Neutrophil (primary cell): Measurements from ENCODE around the gene SH2B2.

ENCODE experiments used
- H3K27ac ChIP-seq: fragments of 200-600 bp; sonication (generic); 2 replicates; pipeline ENCODE4 v1.5.1; 2016; ENCODE audit warnings: mild to moderate bottlenecking, moderate library complexity
- H3K27me3 ChIP-seq: fragments of 200-600 bp; sonication (generic); 2 replicates; pipeline ENCODE4 v1.6.0; 2016; ENCODE audit warnings: mild to moderate bottlenecking
- H3K36me3 ChIP-seq: fragments of 200-600 bp; sonication (generic); 2 replicates; pipeline ENCODE4 v1.5.1; 2017
- H3K4me1 ChIP-seq, 2 experiments: fragments of 200-600 bp in 1 of 2; sonication (generic) in 1 of 2; 1 replicate in 1 of 2; 2 replicates in 1 of 2; pipeline versions ENCODE4 v1.5.1 to v1.6.1; 2013 to 2016; ENCODE audit warnings: low read depth in 1 of 2, low read length in 1 of 2, mild to moderate bottlenecking in 1 of 2, moderate library complexity in 1 of 2; ENCODE audit not compliant: control insufficient read depth in 1 of 2, insufficient read depth in 1 of 2
- H3K4me3 ChIP-seq, 2 experiments: fragments of 200-600 bp in 1 of 2; sonication (generic) in 1 of 2; 1 replicate in 1 of 2; 2 replicates in 1 of 2; pipeline ENCODE4 v1.5.1; 2013 to 2016; ENCODE audit warnings: low read depth in 1 of 2, low read length in 1 of 2, mild to moderate bottlenecking in 1 of 2, moderate library complexity in 1 of 2
- H3K9me3 ChIP-seq: fragments of 200-600 bp; sonication (generic); 2 replicates; pipeline ENCODE4 v1.5.1; 2016
- TF ChIP-seq, protein P1 (sequence below): fragments of 200-600 bp; sonication (generic); IDR thresholded peaks from 2 replicates; pipeline ENCODE4 v1.5.1; 2016; ENCODE audit warnings: antibody characterized with exemption

The SH2B2 gene

DNA sequence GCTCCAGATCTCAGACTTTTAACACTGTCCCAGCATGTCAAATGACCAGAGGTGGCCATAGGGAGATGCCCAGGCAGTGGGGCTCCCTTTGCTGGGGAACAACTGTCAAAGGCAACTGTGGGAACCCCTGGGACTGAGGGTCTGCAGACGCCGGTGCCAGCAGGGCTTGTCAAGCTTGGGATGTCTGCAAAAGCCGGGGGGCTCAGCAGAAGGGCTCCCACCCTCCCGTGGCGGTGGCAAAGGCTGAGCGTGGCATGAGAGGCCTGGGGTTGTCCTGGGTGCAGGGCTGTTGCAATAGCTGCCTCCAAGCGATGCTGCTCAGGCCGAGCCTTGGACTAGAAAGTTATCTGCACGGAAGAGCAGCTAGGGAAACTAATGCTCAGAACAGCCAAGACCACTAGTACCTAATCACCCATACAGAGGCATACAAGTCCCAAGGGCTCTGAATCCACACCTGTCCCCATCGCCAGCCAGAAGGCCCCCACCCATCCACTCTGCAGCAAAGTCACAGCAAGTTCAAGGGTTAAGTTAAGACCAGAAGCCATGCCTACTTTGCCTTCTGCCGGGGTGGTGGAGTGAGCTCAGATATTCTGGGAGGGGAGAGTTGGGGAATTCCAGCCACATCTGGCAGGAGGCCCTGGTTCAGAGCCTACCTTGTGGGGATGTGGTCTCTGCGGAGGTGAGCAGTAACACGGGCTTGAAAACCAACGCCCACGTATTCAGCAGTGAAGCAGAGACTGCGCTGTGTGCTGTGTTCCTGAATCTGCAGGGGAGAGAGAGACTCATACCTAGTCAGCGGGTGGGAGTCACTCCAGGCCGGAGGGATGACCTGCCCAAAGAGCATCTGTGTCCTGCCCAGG lies 4.6 kb downstream of the SH2B2 start:
- no peak overlapping the region for H3K4me3 ChIP-seq
- H3K27me3 ChIP-seq, result peaks cover 41% of the 10 kb centered on the region
- no peaks in the 10 kb centered on the region for H3K9me3 ChIP-seq
- peaks cover 10 to 12% of the 10 kb centered on the region in 2 experiments for H3K4me1 ChIP-seq
- H3K36me3 ChIP-seq, result no peaks in the 10 kb centered on the region
- no peak overlapping the region for H3K27ac ChIP-seq
- TF ChIP-seq, protein P1, sequence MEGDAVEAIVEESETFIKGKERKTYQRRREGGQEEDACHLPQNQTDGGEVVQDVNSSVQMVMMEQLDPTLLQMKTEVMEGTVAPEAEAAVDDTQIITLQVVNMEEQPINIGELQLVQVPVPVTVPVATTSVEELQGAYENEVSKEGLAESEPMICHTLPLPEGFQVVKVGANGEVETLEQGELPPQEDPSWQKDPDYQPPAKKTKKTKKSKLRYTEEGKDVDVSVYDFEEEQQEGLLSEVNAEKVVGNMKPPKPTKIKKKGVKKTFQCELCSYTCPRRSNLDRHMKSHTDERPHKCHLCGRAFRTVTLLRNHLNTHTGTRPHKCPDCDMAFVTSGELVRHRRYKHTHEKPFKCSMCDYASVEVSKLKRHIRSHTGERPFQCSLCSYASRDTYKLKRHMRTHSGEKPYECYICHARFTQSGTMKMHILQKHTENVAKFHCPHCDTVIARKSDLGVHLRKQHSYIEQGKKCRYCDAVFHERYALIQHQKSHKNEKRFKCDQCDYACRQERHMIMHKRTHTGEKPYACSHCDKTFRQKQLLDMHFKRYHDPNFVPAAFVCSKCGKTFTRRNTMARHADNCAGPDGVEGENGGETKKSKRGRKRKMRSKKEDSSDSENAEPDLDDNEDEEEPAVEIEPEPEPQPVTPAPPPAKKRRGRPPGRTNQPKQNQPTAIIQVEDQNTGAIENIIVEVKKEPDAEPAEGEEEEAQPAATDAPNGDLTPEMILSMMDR, result no peak

DNA sequence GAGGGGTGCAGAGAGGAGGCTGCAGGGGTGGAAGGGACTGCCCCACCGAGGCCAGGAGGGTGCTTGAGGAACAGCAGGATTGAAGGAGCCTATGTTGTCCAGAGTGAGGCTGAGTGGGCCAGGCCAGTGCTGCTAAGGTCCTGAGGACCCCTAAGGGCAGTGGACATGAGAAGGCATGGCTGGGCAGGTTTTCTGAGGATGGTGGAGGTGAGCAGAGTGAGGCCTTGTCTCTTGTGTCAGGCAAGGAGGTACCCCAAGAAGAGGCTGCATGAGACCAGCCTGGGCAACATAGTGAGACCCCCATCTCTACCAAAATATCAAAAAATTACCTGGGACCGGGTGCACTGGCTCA lies 5.2 kb downstream of the SH2B2 start:
- H3K27me3 ChIP-seq, result peaks cover 40% of the 10 kb centered on the region
- H3K4me3 ChIP-seq, result no peak overlapping the region
- peaks cover 10 to 12% of the 10 kb centered on the region in 2 experiments for H3K4me1 ChIP-seq
- H3K9me3 ChIP-seq, result no peaks in the 10 kb centered on the region
- TF ChIP-seq, protein P1, result no peak
- H3K36me3 ChIP-seq, result no peaks in the 10 kb centered on the region
- H3K27ac ChIP-seq, result no peak overlapping the region

DNA sequence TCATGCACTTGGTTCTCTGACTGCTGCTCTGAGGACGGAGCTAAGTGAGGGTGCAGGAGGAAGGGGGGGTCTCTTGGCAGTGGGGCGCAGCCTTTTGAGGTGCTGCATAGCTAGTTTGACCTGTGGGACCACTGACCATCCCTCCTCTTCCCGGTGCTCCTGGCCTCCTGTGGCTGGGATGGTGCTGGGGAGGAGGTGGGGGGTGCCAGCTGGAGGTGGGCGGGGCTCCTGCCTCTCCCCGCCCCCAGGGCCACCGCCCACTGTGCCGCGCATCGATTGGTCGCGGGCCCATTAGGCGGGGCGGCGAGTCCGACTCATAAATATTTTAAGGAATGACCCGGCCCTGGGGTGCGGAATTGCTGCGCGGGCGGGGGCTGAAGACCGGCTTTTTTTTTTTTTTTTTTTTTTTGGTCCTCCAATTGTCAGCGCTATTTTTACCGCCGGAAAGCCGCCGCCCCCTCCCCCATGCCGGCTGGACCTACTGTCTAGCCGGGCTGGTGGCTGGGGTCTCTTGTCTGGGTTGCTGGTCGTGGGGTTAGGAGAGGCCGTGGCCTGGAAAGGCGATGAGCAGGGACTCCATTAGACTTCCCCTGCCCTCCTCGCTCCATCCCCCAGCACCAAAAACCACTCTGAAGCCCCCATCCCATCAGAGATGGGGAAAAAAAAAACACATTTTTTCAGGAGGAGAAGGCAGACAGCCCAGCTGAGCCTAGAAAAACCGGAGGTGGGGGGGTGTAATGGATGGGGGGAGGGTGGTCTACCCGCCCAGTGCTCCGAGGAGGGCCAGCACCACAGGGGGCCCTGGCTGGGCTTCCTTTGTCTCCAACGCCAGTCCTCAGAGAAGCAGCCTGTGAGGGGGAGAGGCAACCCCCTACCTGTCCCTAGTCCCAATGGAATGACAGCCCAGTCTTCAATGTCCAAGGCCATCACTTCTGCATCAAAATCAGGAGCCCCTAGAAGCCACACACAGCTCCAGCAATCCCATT lies 6.4 kb downstream of the SH2B2 start:
- Histone ChIP-seq H3K27me3 (peaks cover 28% of the 10 kb centered on the region), H3K4me3 (no peak overlapping the region), H3K27ac (no peak overlapping the region), H3K4me1 (peaks cover 0 to under 1% of the 10 kb centered on the region in 2 experiments), H3K36me3 (no peaks in the 10 kb centered on the region), H3K9me3 (no peaks in the 10 kb centered on the region)
- TF ChIP-seq, protein P1, result no peak

DNA sequence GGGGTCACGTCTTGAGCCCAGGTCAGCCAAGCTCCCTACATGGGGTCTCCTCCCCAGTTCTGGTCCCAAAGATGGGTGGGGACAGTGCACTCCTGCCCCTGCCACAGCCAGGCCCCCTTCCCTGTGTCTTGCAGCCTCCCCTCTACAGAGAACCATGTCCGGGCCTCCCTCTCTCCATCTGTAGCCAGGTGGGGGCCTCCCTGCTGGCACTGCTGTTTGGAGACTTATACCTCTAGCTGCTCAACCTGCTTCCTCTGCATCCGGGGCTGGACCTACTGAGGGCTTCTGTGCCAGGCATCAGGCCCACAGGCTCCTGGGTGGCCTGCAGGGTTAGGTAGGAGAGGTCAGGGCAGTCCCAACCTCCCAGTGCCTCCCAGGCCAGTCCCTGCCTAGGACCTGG lies 7.9 kb downstream of the SH2B2 start:
- TF ChIP-seq, protein P1, result no peak
- Histone ChIP-seq H3K9me3 (no peaks in the 10 kb centered on the region), H3K27ac (no peak overlapping the region)

DNA sequence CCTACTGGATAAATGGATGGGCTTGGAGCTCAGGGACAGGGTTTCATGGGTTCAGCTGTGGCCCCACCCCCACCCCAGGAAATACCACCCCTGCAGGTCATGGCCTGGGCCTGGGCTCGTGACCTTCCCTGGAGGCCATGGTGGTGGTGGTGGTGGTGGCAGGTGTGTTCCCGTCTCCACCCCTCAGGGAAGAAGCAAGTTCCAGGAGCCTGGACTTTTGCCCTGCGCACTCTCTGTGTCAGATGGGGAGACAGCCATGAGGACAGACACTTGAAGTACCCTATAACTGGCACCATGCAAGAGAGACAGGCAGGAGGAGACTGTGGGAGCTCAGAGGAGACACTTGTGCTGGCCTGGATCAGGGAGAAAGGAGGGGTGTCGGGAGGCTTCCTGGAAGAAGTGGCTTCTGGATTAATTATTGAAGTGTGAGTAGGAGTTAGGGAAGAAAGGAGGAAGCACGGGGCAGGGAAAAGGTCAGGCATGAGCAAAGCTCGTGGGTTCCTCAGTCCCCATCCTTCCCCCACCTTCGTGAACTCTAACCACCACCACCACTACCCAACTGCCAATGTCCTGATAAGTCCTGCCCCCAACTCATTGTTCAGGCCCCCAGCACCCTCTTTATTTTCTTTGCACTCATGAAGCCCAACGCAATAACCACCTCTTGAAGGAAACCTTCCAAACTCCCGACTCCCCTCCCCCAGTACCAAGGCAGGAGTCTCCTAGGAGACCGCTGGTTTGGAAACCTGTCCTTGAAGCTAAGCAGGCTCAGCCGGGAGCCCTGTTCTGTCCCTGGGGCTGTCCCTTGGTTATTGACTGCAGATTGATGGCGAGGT lies 8.9 kb downstream of the SH2B2 start:
- H3K27me3 ChIP-seq, result peaks cover 7% of the 10 kb centered on the region
- no peak overlapping the region for H3K4me3 ChIP-seq
- no peaks in the 10 kb centered on the region for H3K4me1 ChIP-seq
- TF ChIP-seq, protein P1, result no peak
- H3K27ac ChIP-seq, result no peak overlapping the region
- no peaks in the 10 kb centered on the region for H3K9me3 ChIP-seq
- no peaks in the 10 kb centered on the region for H3K36me3 ChIP-seq

More for the DNA sequence above, 7.9 kb downstream of the SH2B2 start:
- no peaks in the 10 kb centered on the region for H3K36me3 ChIP-seq
- no peak overlapping the region for H3K4me3 ChIP-seq
- H3K4me1 ChIP-seq, result no peaks in the 10 kb centered on the region
- H3K27me3 ChIP-seq, result peaks cover 13% of the 10 kb centered on the region
